Esophagus muscularis mucosa (tissue), 4 donors: ENCODE measurements around the gene TBCD.

Experiments used
- CTCF ChIP-seq, 3 experiments: fragments of 200-600 bp in 2 of 3; fragments of 450-650 bp in 1 of 3; sonication (generic) in 2 of 3; IDR thresholded peaks; one replicate each; pipeline ENCODE4 v1.5.1; 2017 to 2019; ENCODE audit warnings: antibody characterized with exemption in 3 of 3, mild to moderate bottlenecking in 2 of 3, moderate library complexity in 1 of 3
- EP300 ChIP-seq: sonication (generic); formaldehyde crosslinking; IDR thresholded peaks from one replicate; pipeline ENCODE4 v1.6.1; 2017; ENCODE audit warnings: antibody characterized with exemption
- POLR2A ChIP-seq: fragments of 450-650 bp; IDR thresholded peaks from one replicate; pipeline ENCODE4 v1.6.1; 2017; ENCODE audit warnings: antibody characterized with exemption, moderate library complexity, mild to moderate bottlenecking, low read depth
- POLR2AphosphoS5 ChIP-seq, 2 donors: sonication (generic); formaldehyde crosslinking; IDR thresholded peaks; one replicate each; pipeline ENCODE4 v1.6.1; 2017; ENCODE audit warnings: antibody characterized with exemption in 2 of 2

GRCh38 chr17:82879241-82879640 lies 127.4 kb downstream of the TBCD start:
- TF ChIP-seq CTCF (IDR thresholded peaks at IDR 0.05) (no peak), POLR2AphosphoS5 (IDR thresholded peaks at IDR 0.05) (no peak), POLR2A (no peak), EP300 (no peak)
